A549 (cell line): ENCODE measurements around the gene TOX2. TPM values are rescaled to one million over a fixed set of nuclear protein-coding genes. Genes with fewer than 3 reads are reported as not detected.
A peak's percentile ranks its signal among the peaks of the same experiment; 100 is the strongest.

Source experiments
- ATAC-seq, 2 experiments: fragments of 200-7000 bp in 1 of 2; fragments of >200 bp in 1 of 2; cut with Nextera tagmentation in 1 of 2; cut with Tn5 transposase in 1 of 2; 3 replicates each; pipeline versions ENCODE4 v1.8.0 to v1.9.1; 2018 to 2020; ENCODE audit warnings: mild to moderate bottlenecking in 1 of 2, moderate library complexity in 1 of 2
- CTCF ChIA-PET: fragments of 300-600 bp; sonication (Branson Sonifier 250); formaldehyde crosslinking; extraction: SDS; loops from one replicate; lab custom pipeline; 2021; ENCODE audit warnings: antibody characterized with exemption, inconsistent platforms; lab: Yijun Ruan, JAX
- POLR2A ChIA-PET: fragments of 350-600 bp; formaldehyde crosslinking; extraction: SDS; loops from one replicate; lab custom pipeline; 2021; ENCODE audit warnings: antibody characterized with exemption, inconsistent platforms; lab: Yijun Ruan, JAX
- DNase-seq, 2 experiments: peaks; one replicate each; pipeline versions ENCODE4 v3.0.0 to v3.0.0-alpha.2; 2011 to 2016; ENCODE audit warnings: low read depth in 1 of 2, low spot score in 1 of 2
- FAIRE-seq: peaks from 2 replicates; lab custom pipeline; 2011; peaks lifted over from hg19 to GRCh38; lab: Jason Lieb, UNC
- H3K27ac ChIP-seq, 2 experiments: fragments of >200 bp; sonication (Bioruptor Twin); formaldehyde crosslinking; 3 replicates each; pipeline ENCODE4 v1.5.1; 2016 to 2017
- H3K4me1 ChIP-seq: fragments of >200 bp; sonication (Bioruptor Twin); formaldehyde crosslinking; 3 replicates; pipeline ENCODE4 v1.6.1; 2016
- H3K4me2 ChIP-seq: fragments of >200 bp; sonication (Bioruptor Twin); formaldehyde crosslinking; 3 replicates; pipeline ENCODE4 v1.6.1; 2016
- H3K4me3 ChIP-seq: fragments of >200 bp; sonication (Bioruptor Twin); formaldehyde crosslinking; 3 replicates; pipeline ENCODE4 v1.5.1; 2016
- H3K9me3 ChIP-seq: fragments of >200 bp; sonication (Bioruptor Twin); formaldehyde crosslinking; 3 replicates; pipeline ENCODE4 v1.6.1; 2016
- BHLHE40 ChIP-seq: IDR thresholded peaks from 2 replicates; pipeline ENCODE4 v1.6.1; 2012; ENCODE audit warnings: low read depth, low read length, inconsistent platforms
- CBX2 ChIP-seq: fragments of 200-600 bp; sonication (generic); IDR thresholded peaks from 2 replicates; pipeline ENCODE4 v1.6.1; 2016; ENCODE audit warnings: low read depth, mild to moderate bottlenecking, borderline replicate concordance
- EHMT2 ChIP-seq: fragments of 200-600 bp; sonication (generic); IDR thresholded peaks from 2 replicates; pipeline ENCODE4 v1.6.1; 2016; ENCODE audit warnings: antibody characterized with exemption, low read depth, mild to moderate bottlenecking, moderate library complexity
- ELK1 ChIP-seq: fragments of 150-350 bp; IDR thresholded peaks from 2 replicates; pipeline ENCODE4 v1.6.1; 2014; ENCODE audit warnings: low read depth, mild to moderate bottlenecking, low read length
- ESRRA ChIP-seq: fragments of 150-350 bp; IDR thresholded peaks from 2 replicates; pipeline ENCODE4 v1.6.1; 2014; ENCODE audit warnings: mild to moderate bottlenecking, low read length, borderline replicate concordance
- GATA3 ChIP-seq: IDR thresholded peaks from 2 replicates; pipeline ENCODE4 v1.6.1; 2012; ENCODE audit warnings: borderline replicate concordance
- HOXA7 ChIP-seq: fragments of 250-450 bp; sonication (Bioruptor Pico); IDR thresholded peaks from 2 replicates; pipeline ENCODE4 v1.5.0; 2020; ENCODE audit warnings: mild to moderate bottlenecking, moderate library complexity
- HOXB13 ChIP-seq: fragments of 250-450 bp; sonication (Bioruptor Pico); IDR thresholded peaks from 2 replicates; pipeline ENCODE4 v1.5.0; 2020; ENCODE audit warnings: low read depth, mild to moderate bottlenecking, moderate library complexity
- JUN ChIP-seq, 2 experiments: fragments of >200 bp; sonication (Bioruptor Twin); formaldehyde crosslinking; IDR thresholded peaks; 2 replicates in 1 of 2; 3 replicates in 1 of 2; pipeline ENCODE4 v1.6.1; 2016 to 2017
- MAFK ChIP-seq: fragments of 450-650 bp; IDR thresholded peaks from 2 replicates; pipeline ENCODE4 v1.6.1; 2014; ENCODE audit not compliant: partially characterized antibody
- MAZ ChIP-seq: fragments of 150-350 bp; IDR thresholded peaks from 2 replicates; pipeline ENCODE4 v1.6.1; 2014; ENCODE audit warnings: antibody characterized with exemption, low read depth, low read length, borderline replicate concordance
- NPAS2 ChIP-seq: fragments of 250-450 bp; sonication (Bioruptor Pico); IDR thresholded peaks from 2 replicates; pipeline ENCODE4 v1.8.0; 2022; ENCODE audit warnings: mild to moderate bottlenecking, moderate library complexity, borderline replicate concordance
- PHF8 ChIP-seq: fragments of 200-600 bp; sonication (generic); IDR thresholded peaks from 2 replicates; pipeline ENCODE4 v1.6.1; 2016; ENCODE audit warnings: low read depth, mild to moderate bottlenecking, antibody characterized with exemption, moderate library complexity, borderline replicate concordance
- SREBF2 ChIP-seq: fragments of 450-650 bp; IDR thresholded peaks from 2 replicates; pipeline ENCODE4 v1.6.1; 2014; ENCODE audit warnings: mild to moderate bottlenecking, moderate library complexity
- ZFP36 ChIP-seq: fragments of 450-650 bp; IDR thresholded peaks from 2 replicates; pipeline ENCODE4 v1.6.1; 2014; ENCODE audit warnings: borderline replicate concordance; ENCODE audit not compliant: partially characterized antibody
- WGBS: methylation state at CpG from one replicate; pipeline ENCODE4 v1.1.6; 2017; ENCODE audit errors: missing lambda C conversion rate; 5-methylcytosine and 5-hydroxymethylcytosine counted together
- polyA plus RNA-seq, 4 experiments: library from polyadenylated mRNA; depleted of rRNA in 3 of 4; stranded (reverse); fragments of >200 nt; fragmentation: RNase III in 1 of 4; extraction: RNeasy Plus Mini Kit Qiagen cat#74134 plus additional on column Dnase treatment in 1 of 4; gene quantifications; 2 replicates in 3 of 4; 3 replicates in 1 of 4; pipeline ENCODE4 v1.2.3, GENCODE V29; 2011 to 2017
- TF ChIP-seq, protein P1 (sequence below): IDR thresholded peaks from 2 replicates; pipeline ENCODE4 v1.6.1; 2012
- TF ChIP-seq, protein P2 (sequence below): fragments of >200 bp; sonication (Bioruptor Twin); formaldehyde crosslinking; IDR thresholded peaks from 3 replicates; pipeline ENCODE4 v1.6.1; 2016

Gene TOX2
- polyA plus RNA-seq, 2 of the 4 experiments (the other 2 are of a cell fraction): 2.5 to 5.3 TPM

GRCh38 chr20:43919686-43920403 is 5.2 kb downstream of the TOX2 start:
- ATAC-seq (no peak), DNase-seq (no peak), FAIRE-seq (no peak)
- no peak overlapping the region for H3K4me3 ChIP-seq
- peak overlapping the region in 1 of 2 experiments; percentile 52; a peak in 2 of 6 replicates for H3K27ac ChIP-seq
- ChIA-PET CTCF (interaction anchor here (1.0 to 1.8 kb wide), 2 partner anchors 16 to 160 kb away, joined by 5 to 7 read pairs; no protein-coding TSS in a partner anchor), POLR2A (no interaction called here)
- peaks cover 23% of the 10 kb centered on the region for H3K4me1 ChIP-seq
- 73% methylated on average over 6 of the region's 6 CpGs for WGBS
- TF ChIP-seq BHLHE40 (no peak), ELK1 (no peak), HOXA7 (CRISPR knock-in tag) (no peak)
- TF ChIP-seq, protein P1, sequence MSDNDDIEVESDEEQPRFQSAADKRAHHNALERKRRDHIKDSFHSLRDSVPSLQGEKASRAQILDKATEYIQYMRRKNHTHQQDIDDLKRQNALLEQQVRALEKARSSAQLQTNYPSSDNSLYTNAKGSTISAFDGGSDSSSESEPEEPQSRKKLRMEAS: no peak
- TF ChIP-seq, protein P2, sequence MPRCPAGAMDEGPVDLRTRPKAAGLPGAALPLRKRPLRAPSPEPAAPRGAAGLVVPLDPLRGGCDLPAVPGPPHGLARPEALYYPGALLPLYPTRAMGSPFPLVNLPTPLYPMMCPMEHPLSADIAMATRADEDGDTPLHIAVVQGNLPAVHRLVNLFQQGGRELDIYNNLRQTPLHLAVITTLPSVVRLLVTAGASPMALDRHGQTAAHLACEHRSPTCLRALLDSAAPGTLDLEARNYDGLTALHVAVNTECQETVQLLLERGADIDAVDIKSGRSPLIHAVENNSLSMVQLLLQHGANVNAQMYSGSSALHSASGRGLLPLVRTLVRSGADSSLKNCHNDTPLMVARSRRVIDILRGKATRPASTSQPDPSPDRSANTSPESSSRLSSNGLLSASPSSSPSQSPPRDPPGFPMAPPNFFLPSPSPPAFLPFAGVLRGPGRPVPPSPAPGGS: no peak
- 0 out of 3 replicates have a peak overlapping the region, but pooled peaks have one; percentile 1 for H3K4me2 ChIP-seq
- no peaks in the 10 kb centered on the region for H3K9me3 ChIP-seq

- H3K9me3 ChIP-seq: no peaks in the 10 kb centered on the region
- DNase-seq (no peak), FAIRE-seq (no peak), ATAC-seq (no peak)
- ChIA-PET CTCF (interaction anchor here (0.8 to 1.8 kb wide), 2 partner anchors 15 to 19 kb away, joined by 4 to 7 read pairs; no protein-coding TSS in a partner anchor), POLR2A (no interaction called here)
- no peak overlapping the region for H3K4me3 ChIP-seq
- TF ChIP-seq, protein P1: no peak
- TF ChIP-seq BHLHE40 (no peak), MAZ (no peak), NPAS2 (CRISPR knock-in tag) (no peak), MAFK (no peak), JUN (IDR thresholded peaks at IDR 0.05) (no peak), HOXB13 (CRISPR knock-in tag) (no peak)
- peak overlapping the region in 1 of 2 experiments; percentile 52; a peak in 2 of 6 replicates for H3K27ac ChIP-seq
- peak overlapping the region; percentile 1; the same call in 1 of the 3 replicates for H3K4me2 ChIP-seq
- 89% methylated on average over 3 of the region's 4 CpGs for WGBS
- H3K4me1 ChIP-seq: peaks cover 29% of the 10 kb centered on the region
Measured at GRCh38 chr20:43920797-43921196, 6.1 kb downstream of the TOX2 start.

GRCh38 chr20:43921227-43921780 is 6.7 kb downstream of the TOX2 start:
- no peak for DNase-seq
- TF ChIP-seq PHF8: no peak
- TF ChIP-seq CBX2: no peak
- no peak for TF ChIP-seq GATA3
- TF ChIP-seq SREBF2: no peak
- no peak for TF ChIP-seq ESRRA
- TF ChIP-seq EHMT2: no peak
- TF ChIP-seq HOXA7 (CRISPR knock-in tag): no peak
- TF ChIP-seq ZFP36: no peak
- no peaks in the 10 kb centered on the region for H3K9me3 ChIP-seq
- no peak overlapping the region for H3K4me3 ChIP-seq
- peak overlapping the region in 1 of 2 experiments; percentile 7; a peak in 1 of 6 replicates for H3K27ac ChIP-seq
- ATAC-seq: no peak
- ChIA-PET POLR2A (no interaction called here), CTCF (interaction anchor here (0.8 kb wide), 1 partner anchor 18 kb away, joined by 4 read pairs; no protein-coding TSS in a partner anchor)
- H3K4me2 ChIP-seq: no peak overlapping the region
- peaks cover 32% of the 10 kb centered on the region for H3K4me1 ChIP-seq
- no peak for FAIRE-seq
- 87% methylated on average over 2 of the region's 2 CpGs for WGBS
